Neuronal stem cell (in vitro differentiated cells): ENCODE measurements around the gene CNTNAP2.

Source experiments
- DNase-seq: peaks from one replicate; pipeline ENCODE4 v3.0.0-alpha.2; 2013; ENCODE audit warnings: low spot score
- H2AFZ ChIP-seq: one replicate; pipeline ENCODE4 v1.6.1; 2013; ENCODE audit warnings: mild to moderate bottlenecking, low read length, inconsistent platforms
- H2AK5ac ChIP-seq: 2 replicates; pipeline ENCODE4 v1.6.1; 2013; ENCODE audit warnings: low read depth, mild to moderate bottlenecking, inconsistent platforms, low read length, moderate library complexity, mixed read lengths
- H2BK120ac ChIP-seq: 2 replicates; pipeline ENCODE4 v1.6.1; 2013; ENCODE audit warnings: low read depth, mild to moderate bottlenecking, inconsistent platforms, low read length, moderate library complexity, mixed read lengths
- H2BK12ac ChIP-seq: one replicate; pipeline ENCODE4 v1.6.1; 2013; ENCODE audit warnings: low read length, inconsistent platforms
- H2BK15ac ChIP-seq: 2 replicates; pipeline ENCODE4 v1.6.1; 2013; ENCODE audit warnings: mild to moderate bottlenecking, low read length, inconsistent platforms, mixed read lengths
- H2BK5ac ChIP-seq: one replicate; pipeline ENCODE4 v1.6.1; 2013; ENCODE audit warnings: inconsistent platforms, mild to moderate bottlenecking, low read length, moderate library complexity
- H3K14ac ChIP-seq: one replicate; pipeline ENCODE4 v1.6.1; 2013; ENCODE audit warnings: low read length, inconsistent platforms
- H3K18ac ChIP-seq: 2 replicates; pipeline ENCODE4 v1.6.1; 2013; ENCODE audit warnings: low read length, inconsistent platforms
- H3K23ac ChIP-seq: 2 replicates; pipeline ENCODE4 v1.6.1; 2013; ENCODE audit warnings: low read depth, mild to moderate bottlenecking, mixed read lengths, low read length, inconsistent platforms; ENCODE audit not compliant: poor library complexity
- H3K27ac ChIP-seq: replicated peaks from 3 replicates; pipeline ENCODE4 v1.5.1; 2013; ENCODE audit warnings: low read length, inconsistent platforms
- H3K27me3 ChIP-seq, 3 experiments: 2 replicates each; pipeline ENCODE4 v1.6.1; 2013; ENCODE audit warnings: low read length in 3 of 3, mild to moderate bottlenecking in 2 of 3, inconsistent platforms in 1 of 3, low read depth in 1 of 3, mixed read lengths in 1 of 3, moderate library complexity in 1 of 3; ENCODE audit not compliant: control insufficient read depth in 3 of 3, insufficient read depth in 3 of 3
- H3K36me3 ChIP-seq, 2 donors: replicated peaks in 1 of 2; 2 replicates each; pipeline ENCODE4 v1.6.1; 2013; ENCODE audit warnings: low read length in 2 of 2; ENCODE audit not compliant: control insufficient read depth in 2 of 2, insufficient read depth in 2 of 2
- H3K4ac ChIP-seq: 2 replicates; pipeline ENCODE4 v1.6.1; 2013; ENCODE audit warnings: inconsistent platforms, mild to moderate bottlenecking, low read length, moderate library complexity
- H3K4me1 ChIP-seq, 2 donors: 1 replicate in 1 of 2; 2 replicates in 1 of 2; pipeline ENCODE4 v1.6.1; 2013; ENCODE audit warnings: low read length in 2 of 2, low read depth in 1 of 2; ENCODE audit not compliant: control insufficient read depth in 2 of 2, insufficient read depth in 1 of 2
- H3K4me2 ChIP-seq: one replicate; pipeline ENCODE4 v1.6.1; 2013; ENCODE audit warnings: mild to moderate bottlenecking, low read length, inconsistent platforms; ENCODE audit not compliant: insufficient read depth, poor library complexity, severe bottlenecking
- H3K4me3 ChIP-seq, 2 donors: 2 replicates each; pipeline ENCODE4 v1.5.1; 2013; ENCODE audit warnings: low read length in 2 of 2, mild to moderate bottlenecking in 2 of 2, inconsistent platforms in 1 of 2, moderate library complexity in 1 of 2
- H3K79me1 ChIP-seq: one replicate; pipeline ENCODE4 v1.6.1; 2013; ENCODE audit warnings: low read depth, mild to moderate bottlenecking, inconsistent platforms, low read length, moderate library complexity
- H3K9ac ChIP-seq: one replicate; pipeline ENCODE4 v1.6.1; 2013; ENCODE audit warnings: mild to moderate bottlenecking, low read depth, low read length, inconsistent platforms; ENCODE audit not compliant: poor library complexity
- H3K9me3 ChIP-seq, 2 donors: replicated peaks in 1 of 2; 2 replicates each; pipeline versions ENCODE3 to v1.6.1; 2013; ENCODE audit warnings: low read length in 2 of 2, mild to moderate bottlenecking in 2 of 2, inconsistent platforms in 1 of 2, low read depth in 1 of 2, mixed read lengths in 1 of 2, moderate library complexity in 1 of 2; ENCODE audit not compliant: control insufficient read depth in 2 of 2, insufficient read depth in 1 of 2
- H4K8ac ChIP-seq: one replicate; pipeline ENCODE4 v1.6.1; 2013; ENCODE audit warnings: low read depth, mild to moderate bottlenecking, inconsistent platforms, low read length, moderate library complexity
- H4K91ac ChIP-seq: one replicate; pipeline ENCODE4 v1.6.1; 2013; ENCODE audit warnings: low read length, low read depth, mild to moderate bottlenecking, inconsistent platforms; ENCODE audit not compliant: poor library complexity
- WGBS, 2 donors: extraction: QIAGEN DNeasy Blood & Tissue Kit; methylation state at CpG; one replicate each; pipeline ENCODE4 v1.1.7; 2013; ENCODE audit warnings: missing lambda C conversion rate in 2 of 2, mixed read lengths in 1 of 2; ENCODE audit not compliant: insufficient read length in 2 of 2, insufficient replicate concordance in 1 of 2; ENCODE audit errors: extremely low coverage in 2 of 2; 5-methylcytosine and 5-hydroxymethylcytosine counted together

Gene CNTNAP2

GRCh38 chr7:148264933-148265557 lies 2148.4 kb downstream of the CNTNAP2 start:
- no peak for DNase-seq
- Histone ChIP-seq H3K4me3 (no peak overlapping the region), H3K27me3 (no peaks in the 10 kb centered on the region), H2AFZ (no peak overlapping the region), H3K79me1 (no peaks in the 10 kb centered on the region), H3K14ac (no peak overlapping the region), H2BK12ac (no peak overlapping the region), H2BK120ac (no peak overlapping the region), H2AK5ac (no peak overlapping the region), H3K27ac (no peak overlapping the region), H3K36me3 (no peaks in the 10 kb centered on the region), H3K9ac (no peak overlapping the region), H3K9me3 (no peaks in the 10 kb centered on the region), H3K4me2 (no peak overlapping the region), H4K8ac (no peak overlapping the region), H3K23ac (no peak overlapping the region), H3K4ac (no peak overlapping the region), H2BK15ac (no peak overlapping the region), H4K91ac (no peak overlapping the region), H2BK5ac (no peak overlapping the region), H3K18ac (no peak overlapping the region), H3K4me1 (peaks cover 0 to 1% of the 10 kb centered on the region in 2 donors)
- WGBS, 2 donors: no CpG with 5 or more reads among the region's 7 CpGs

- no peak for DNase-seq
- Histone ChIP-seq H3K4me2 (no peak overlapping the region), H3K79me1 (no peaks in the 10 kb centered on the region), H2AFZ (no peak overlapping the region), H3K23ac (no peak overlapping the region), H2BK5ac (no peak overlapping the region), H3K4ac (no peak overlapping the region), H3K27me3 (no peaks in the 10 kb centered on the region), H2BK12ac (no peak overlapping the region), H4K91ac (no peak overlapping the region), H3K36me3 (no peaks in the 10 kb centered on the region), H3K9me3 (no peaks in the 10 kb centered on the region), H3K4me3 (no peak overlapping the region), H3K4me1 (peaks cover 0 to 1% of the 10 kb centered on the region in 2 donors), H2BK15ac (no peak overlapping the region), H3K9ac (no peak overlapping the region), H3K27ac (no peak overlapping the region), H3K18ac (no peak overlapping the region), H2BK120ac (no peak overlapping the region), H3K14ac (no peak overlapping the region), H2AK5ac (no peak overlapping the region), H4K8ac (no peak overlapping the region)
- WGBS, 2 donors: no CpG with 5 or more reads among the region's 7 CpGs
Observed at GRCh38 chr7:148265896-148266295, 2149.3 kb downstream of the CNTNAP2 start.

GRCh38 chr7:148266795-148267194 lies 2150.2 kb downstream of the CNTNAP2 start:
- H3K9ac ChIP-seq: no peak overlapping the region
- no peaks in the 10 kb centered on the region for H3K27me3 ChIP-seq
- H4K91ac ChIP-seq: no peak overlapping the region
- no peak overlapping the region for H3K27ac ChIP-seq
- H3K79me1 ChIP-seq: no peaks in the 10 kb centered on the region
- DNase-seq: no peak
- H2AK5ac ChIP-seq: no peak overlapping the region
- no CpG with 5 or more reads among the region's 8 CpGs for WGBS, 2 donors
- H3K18ac ChIP-seq: no peak overlapping the region
- no peak overlapping the region for H2BK15ac ChIP-seq
- no peak overlapping the region for H2BK120ac ChIP-seq
- H3K4ac ChIP-seq: no peak overlapping the region
- H3K23ac ChIP-seq: no peak overlapping the region
- no peak overlapping the region for H3K14ac ChIP-seq
- H3K4me1 ChIP-seq: peaks cover 0 to 1% of the 10 kb centered on the region in 2 donors
- H3K9me3 ChIP-seq: no peaks in the 10 kb centered on the region
- no peak overlapping the region for H3K4me3 ChIP-seq
- H3K4me2 ChIP-seq: no peak overlapping the region
- H2AFZ ChIP-seq: no peak overlapping the region
- no peak overlapping the region for H2BK5ac ChIP-seq
- H3K36me3 ChIP-seq: no peaks in the 10 kb centered on the region
- H4K8ac ChIP-seq: no peak overlapping the region
- H2BK12ac ChIP-seq: no peak overlapping the region

- H3K18ac ChIP-seq: no peak overlapping the region
Observed at GRCh38 chr7:148270576-148270975, 2154.0 kb downstream of the CNTNAP2 start.

More at GRCh38 chr7:148270576-148270975, 2154.0 kb downstream of the CNTNAP2 start:
- no peak for DNase-seq
- Histone ChIP-seq H3K4ac (no peak overlapping the region), H2BK120ac (no peak overlapping the region), H4K8ac (no peak overlapping the region), H3K4me2 (no peak overlapping the region), H2BK5ac (no peak overlapping the region), H3K79me1 (no peaks in the 10 kb centered on the region), H3K27me3 (no peaks in the 10 kb centered on the region), H2BK12ac (no peak overlapping the region), H3K23ac (no peak overlapping the region), H3K36me3 (no peaks in the 10 kb centered on the region), H2BK15ac (no peak overlapping the region), H4K91ac (no peak overlapping the region), H3K9ac (no peak overlapping the region), H3K4me1 (no peaks in the 10 kb centered on the region), H3K14ac (no peak overlapping the region), H2AK5ac (no peak overlapping the region), H3K9me3 (no peaks in the 10 kb centered on the region), H3K4me3 (no peak overlapping the region), H2AFZ (no peak overlapping the region), H3K27ac (no peak overlapping the region)
- no CpG with 5 or more reads among the region's 4 CpGs for WGBS, 2 donors
